HEK293 (cell line): ENCODE measurements around the gene UQCRFS1.

Experiments
- CTCF ChIA-PET: fragments of 350-600 bp; formaldehyde crosslinking; extraction: SDS; loops from one replicate; lab custom pipeline; 2021; ENCODE audit warnings: antibody characterized with exemption; lab: Yijun Ruan, JAX
- POLR2A ChIA-PET: fragments of 300-600 bp; formaldehyde crosslinking; extraction: SDS; loops from one replicate; lab custom pipeline; 2020; ENCODE audit warnings: antibody characterized with exemption, inconsistent platforms; lab: Yijun Ruan, JAX
- H3K27ac ChIP-seq: fragments of 200-500 bp; sonication (Bioruptor generic); 2 replicates; pipeline ENCODE4 v1.5.1; 2014; ENCODE audit warnings: low read depth, low read length, control low read depth, inconsistent platforms; ENCODE audit errors: extremely low read depth
- H3K36me3 ChIP-seq, 2 experiments: fragments of 200-500 bp in 1 of 2; sonication (Bioruptor generic) in 1 of 2; 1 replicate in 1 of 2; 2 replicates in 1 of 2; pipeline ENCODE4 v1.5.1; 2014 to 2017; ENCODE audit warnings: inconsistent platforms in 2 of 2, low read length in 2 of 2; ENCODE audit not compliant: control insufficient read depth in 2 of 2, insufficient read depth in 1 of 2
- H3K4me1 ChIP-seq: fragments of 200-500 bp; sonication (Bioruptor generic); 2 replicates; pipeline ENCODE4 v1.5.1; 2014; ENCODE audit warnings: mild to moderate bottlenecking, low read length, inconsistent platforms; ENCODE audit not compliant: control insufficient read depth, insufficient read depth
- H3K4me3 ChIP-seq: 2 replicates; pipeline ENCODE4 v1.5.1; 2011; ENCODE audit warnings: low read depth, mild to moderate bottlenecking, control low read depth, low read length, moderate library complexity
- H3K9me3 ChIP-seq: fragments of 200-500 bp; sonication (Bioruptor generic); 2 replicates; pipeline ENCODE4 v1.5.1; 2014; ENCODE audit warnings: low read depth, low read length, inconsistent platforms; ENCODE audit not compliant: control insufficient read depth, insufficient read depth
- KLF9 ChIP-seq: fragments of 450-650 bp; formaldehyde crosslinking; IDR thresholded peaks from 2 replicates; pipeline ENCODE4 v1.5.1; 2016; ENCODE audit warnings: missing biosample characterization, missing genetic modification characterization, low read depth
- MZF1 ChIP-seq: fragments of 450-650 bp; formaldehyde crosslinking; IDR thresholded peaks from 2 replicates; pipeline ENCODE4 v1.5.1; 2017; ENCODE audit warnings: missing biosample characterization, missing genetic modification characterization, borderline replicate concordance
- OVOL3 ChIP-seq: fragments of 450-650 bp; formaldehyde crosslinking; IDR thresholded peaks from 2 replicates; pipeline ENCODE4 v1.5.1; 2016; ENCODE audit warnings: missing biosample characterization, missing genetic modification characterization
- REPIN1 ChIP-seq: fragments of 450-650 bp; formaldehyde crosslinking; IDR thresholded peaks from 2 replicates; pipeline ENCODE4 v1.5.1; 2017; ENCODE audit warnings: missing biosample characterization, missing genetic modification characterization, low read depth
- SP7 ChIP-seq: fragments of 450-650 bp; formaldehyde crosslinking; IDR thresholded peaks from 2 replicates; pipeline ENCODE4 v1.5.1; 2016; ENCODE audit warnings: missing biosample characterization, missing genetic modification characterization
- ZBTB7A ChIP-seq: fragments of 450-650 bp; formaldehyde crosslinking; IDR thresholded peaks from 2 replicates; pipeline ENCODE4 v1.5.1; 2016; ENCODE audit warnings: low read depth, missing biosample characterization, missing genetic modification characterization
- ZEB2 ChIP-seq: fragments of 450-650 bp; formaldehyde crosslinking; IDR thresholded peaks from 2 replicates; pipeline ENCODE4 v1.5.1; 2016; ENCODE audit warnings: missing biosample characterization, missing genetic modification characterization
- ZIC2 ChIP-seq: fragments of 450-650 bp; formaldehyde crosslinking; IDR thresholded peaks from 2 replicates; pipeline ENCODE4 v1.5.1; 2016; ENCODE audit warnings: missing biosample characterization, missing genetic modification characterization
- ZNF133 ChIP-seq: fragments of 450-650 bp; formaldehyde crosslinking; IDR thresholded peaks from 2 replicates; pipeline ENCODE4 v1.5.1; 2016; ENCODE audit warnings: missing biosample characterization, missing genetic modification characterization
- ZNF175 ChIP-seq: fragments of 450-650 bp; formaldehyde crosslinking; IDR thresholded peaks from 2 replicates; pipeline ENCODE4 v1.5.1; 2016; ENCODE audit warnings: missing biosample characterization, missing genetic modification characterization
- ZNF416 ChIP-seq: fragments of 450-650 bp; formaldehyde crosslinking; IDR thresholded peaks from 2 replicates; pipeline ENCODE4 v1.5.1; 2016; ENCODE audit warnings: missing biosample characterization, missing genetic modification characterization
- ZNF501 ChIP-seq: fragments of 450-650 bp; formaldehyde crosslinking; IDR thresholded peaks from 2 replicates; pipeline ENCODE4 v1.5.1; 2016; ENCODE audit warnings: missing biosample characterization, missing genetic modification characterization
- ZNF544 ChIP-seq: fragments of 450-650 bp; formaldehyde crosslinking; IDR thresholded peaks from 2 replicates; pipeline ENCODE4 v1.5.0; 2017; ENCODE audit warnings: missing biosample characterization, missing genetic modification characterization
- ZNF768 ChIP-seq: fragments of 450-650 bp; formaldehyde crosslinking; IDR thresholded peaks from 2 replicates; pipeline ENCODE4 v1.5.1; 2018; ENCODE audit warnings: missing biosample characterization, mild to moderate bottlenecking, missing genetic modification characterization
- ZNF830 ChIP-seq: fragments of 450-650 bp; IDR thresholded peaks from 2 replicates; pipeline ENCODE4 v1.5.0; 2018; ENCODE audit warnings: missing biosample characterization, missing genetic modification characterization, low read depth, mild to moderate bottlenecking, moderate library complexity
- ZSCAN23 ChIP-seq: fragments of 450-650 bp; formaldehyde crosslinking; IDR thresholded peaks from 2 replicates; pipeline ENCODE4 v1.5.1; 2016; ENCODE audit warnings: missing biosample characterization, missing genetic modification characterization
- TF ChIP-seq, protein P1 (sequence below): IDR thresholded peaks from 2 replicates; pipeline ENCODE4 v1.6.1; 2011; ENCODE audit warnings: mild to moderate bottlenecking, low read depth, low read length, borderline replicate concordance
- TF ChIP-seq, protein P2 (sequence below): fragments of 450-650 bp; IDR thresholded peaks from 2 replicates; pipeline ENCODE4 v1.5.1; 2018; ENCODE audit warnings: missing biosample characterization, missing genetic modification characterization
- TF ChIP-seq, protein P3 (sequence below): fragments of 450-650 bp; formaldehyde crosslinking; IDR thresholded peaks from 2 replicates; pipeline ENCODE4 v1.5.1; 2017; ENCODE audit warnings: missing biosample characterization, missing genetic modification characterization
- TF ChIP-seq, protein P4 (sequence below): sonication (generic); formaldehyde crosslinking; IDR thresholded peaks from 2 replicates; pipeline ENCODE4 v1.8.1; 2022; ENCODE audit warnings: mild to moderate bottlenecking, moderate library complexity, missing genetic modification reagents
- TF ChIP-seq, protein P5 (sequence below): fragments of 450-650 bp; formaldehyde crosslinking; IDR thresholded peaks from 2 replicates; pipeline ENCODE4 v1.5.1; 2016; ENCODE audit warnings: missing biosample characterization, missing genetic modification characterization

Gene UQCRFS1

DNA sequence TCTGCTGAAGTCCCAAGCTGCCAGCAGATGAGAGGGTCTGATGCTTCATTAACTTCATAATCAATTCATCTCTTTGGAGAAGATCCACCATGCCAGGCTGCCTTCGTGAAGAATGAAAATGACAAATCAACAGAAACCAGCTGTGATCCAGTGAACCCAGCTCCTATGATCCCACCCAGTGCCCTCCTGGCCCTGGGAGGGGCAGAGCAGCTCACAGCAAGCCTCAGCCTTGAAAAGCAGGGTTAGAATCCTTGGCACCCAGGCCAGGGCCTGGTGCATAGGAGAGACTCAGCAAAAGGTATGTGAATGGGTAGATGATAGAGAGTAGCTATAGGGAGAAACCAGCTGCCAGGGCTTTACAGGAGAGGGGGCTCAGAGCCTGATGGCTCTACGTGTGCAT lies 43.6 kb upstream of the UQCRFS1 start:
- Histone ChIP-seq H3K4me1 (no peaks in the 10 kb centered on the region), H3K4me3 (no peak overlapping the region)
- CTCF ChIA-PET, result interaction anchor here (0.6 to 1.3 kb wide), 3 partner anchors 9 to 359 kb away, joined by 3 to 5 read pairs (median 4); no protein-coding TSS in a partner anchor
- TF ChIP-seq ZNF501 (tag by site-specific recombination) (no peak), KLF9 (tag by site-specific recombination) (no peak), ZNF175 (tag by site-specific recombination) (no peak), ZSCAN23 (tag by site-specific recombination) (no peak), SP7 (tag by site-specific recombination) (no peak), OVOL3 (tag by site-specific recombination) (no peak), ZNF544 (tag by site-specific recombination) (no peak)
- TF ChIP-seq, protein P1, sequence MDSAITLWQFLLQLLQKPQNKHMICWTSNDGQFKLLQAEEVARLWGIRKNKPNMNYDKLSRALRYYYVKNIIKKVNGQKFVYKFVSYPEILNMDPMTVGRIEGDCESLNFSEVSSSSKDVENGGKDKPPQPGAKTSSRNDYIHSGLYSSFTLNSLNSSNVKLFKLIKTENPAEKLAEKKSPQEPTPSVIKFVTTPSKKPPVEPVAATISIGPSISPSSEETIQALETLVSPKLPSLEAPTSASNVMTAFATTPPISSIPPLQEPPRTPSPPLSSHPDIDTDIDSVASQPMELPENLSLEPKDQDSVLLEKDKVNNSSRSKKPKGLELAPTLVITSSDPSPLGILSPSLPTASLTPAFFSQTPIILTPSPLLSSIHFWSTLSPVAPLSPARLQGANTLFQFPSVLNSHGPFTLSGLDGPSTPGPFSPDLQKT, result no peak
- TF ChIP-seq, protein P2, sequence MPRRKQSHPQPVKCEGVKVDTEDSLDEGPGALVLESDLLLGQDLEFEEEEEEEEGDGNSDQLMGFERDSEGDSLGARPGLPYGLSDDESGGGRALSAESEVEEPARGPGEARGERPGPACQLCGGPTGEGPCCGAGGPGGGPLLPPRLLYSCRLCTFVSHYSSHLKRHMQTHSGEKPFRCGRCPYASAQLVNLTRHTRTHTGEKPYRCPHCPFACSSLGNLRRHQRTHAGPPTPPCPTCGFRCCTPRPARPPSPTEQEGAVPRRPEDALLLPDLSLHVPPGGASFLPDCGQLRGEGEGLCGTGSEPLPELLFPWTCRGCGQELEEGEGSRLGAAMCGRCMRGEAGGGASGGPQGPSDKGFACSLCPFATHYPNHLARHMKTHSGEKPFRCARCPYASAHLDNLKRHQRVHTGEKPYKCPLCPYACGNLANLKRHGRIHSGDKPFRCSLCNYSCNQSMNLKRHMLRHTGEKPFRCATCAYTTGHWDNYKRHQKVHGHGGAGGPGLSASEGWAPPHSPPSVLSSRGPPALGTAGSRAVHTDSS, result no peak
- TF ChIP-seq, protein P3, sequence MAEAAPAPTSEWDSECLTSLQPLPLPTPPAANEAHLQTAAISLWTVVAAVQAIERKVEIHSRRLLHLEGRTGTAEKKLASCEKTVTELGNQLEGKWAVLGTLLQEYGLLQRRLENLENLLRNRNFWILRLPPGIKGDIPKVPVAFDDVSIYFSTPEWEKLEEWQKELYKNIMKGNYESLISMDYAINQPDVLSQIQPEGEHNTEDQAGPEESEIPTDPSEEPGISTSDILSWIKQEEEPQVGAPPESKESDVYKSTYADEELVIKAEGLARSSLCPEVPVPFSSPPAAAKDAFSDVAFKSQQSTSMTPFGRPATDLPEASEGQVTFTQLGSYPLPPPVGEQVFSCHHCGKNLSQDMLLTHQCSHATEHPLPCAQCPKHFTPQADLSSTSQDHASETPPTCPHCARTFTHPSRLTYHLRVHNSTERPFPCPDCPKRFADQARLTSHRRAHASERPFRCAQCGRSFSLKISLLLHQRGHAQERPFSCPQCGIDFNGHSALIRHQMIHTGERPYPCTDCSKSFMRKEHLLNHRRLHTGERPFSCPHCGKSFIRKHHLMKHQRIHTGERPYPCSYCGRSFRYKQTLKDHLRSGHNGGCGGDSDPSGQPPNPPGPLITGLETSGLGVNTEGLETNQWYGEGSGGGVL, result no peak
- TF ChIP-seq, protein P4, sequence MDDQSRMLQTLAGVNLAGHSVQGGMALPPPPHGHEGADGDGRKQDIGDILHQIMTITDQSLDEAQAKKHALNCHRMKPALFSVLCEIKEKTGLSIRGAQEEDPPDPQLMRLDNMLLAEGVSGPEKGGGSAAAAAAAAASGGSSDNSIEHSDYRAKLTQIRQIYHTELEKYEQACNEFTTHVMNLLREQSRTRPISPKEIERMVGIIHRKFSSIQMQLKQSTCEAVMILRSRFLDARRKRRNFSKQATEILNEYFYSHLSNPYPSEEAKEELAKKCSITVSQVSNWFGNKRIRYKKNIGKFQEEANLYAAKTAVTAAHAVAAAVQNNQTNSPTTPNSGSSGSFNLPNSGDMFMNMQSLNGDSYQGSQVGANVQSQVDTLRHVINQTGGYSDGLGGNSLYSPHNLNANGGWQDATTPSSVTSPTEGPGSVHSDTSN, result no peak
- TF ChIP-seq, all 188 proteins: peak for 0
- H3K9me3 ChIP-seq, result peaks cover 2% of the 10 kb centered on the region; the same call in 1 of the 2 replicates
- no peaks in the 10 kb centered on the region for H3K36me3 ChIP-seq
- POLR2A ChIA-PET, result interaction anchor here (1.1 kb wide), 1 partner anchor 351 kb away, joined by 3 read pairs; no protein-coding TSS in a partner anchor
- H3K27ac ChIP-seq, result no peak overlapping the region

DNA sequence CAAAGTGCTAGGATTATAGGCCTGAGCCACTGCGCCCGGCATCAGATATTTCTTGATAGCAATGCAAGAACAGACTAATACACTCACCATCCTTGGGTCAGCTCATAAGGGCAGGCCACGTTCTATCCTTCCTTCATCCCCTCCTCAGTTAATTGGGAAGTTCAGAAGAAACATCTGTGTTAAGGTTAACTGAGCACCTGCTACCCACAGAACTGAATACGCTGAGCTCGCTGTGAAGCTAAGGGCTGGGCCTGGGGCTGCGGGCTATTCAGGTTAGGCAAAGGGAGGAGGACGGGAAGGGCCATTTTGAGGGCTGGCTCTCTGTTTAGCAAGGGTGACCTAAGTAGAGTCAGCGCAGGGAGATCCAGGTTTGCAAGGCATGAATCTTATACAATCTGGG lies 43.0 kb upstream of the UQCRFS1 start:
- Histone ChIP-seq H3K27ac (no peak overlapping the region), H3K36me3 (no peaks in the 10 kb centered on the region), H3K4me3 (no peak overlapping the region), H3K9me3 (peaks cover 2% of the 10 kb centered on the region; the same call in 1 of the 2 replicates), H3K4me1 (no peaks in the 10 kb centered on the region)
- TF ChIP-seq ZNF416 (no peak), ZNF175 (tag by site-specific recombination) (no peak), ZEB2 (tag by site-specific recombination) (no peak), ZNF830 (tag by site-specific recombination) (no peak), ZNF133 (tag by site-specific recombination) (no peak), ZIC2 (tag by site-specific recombination) (no peak), ZNF768 (tag by site-specific recombination) (no peak), ZBTB7A (no peak), MZF1 (tag by site-specific recombination) (no peak), REPIN1 (tag by site-specific recombination) (no peak)
- TF ChIP-seq, protein P5, sequence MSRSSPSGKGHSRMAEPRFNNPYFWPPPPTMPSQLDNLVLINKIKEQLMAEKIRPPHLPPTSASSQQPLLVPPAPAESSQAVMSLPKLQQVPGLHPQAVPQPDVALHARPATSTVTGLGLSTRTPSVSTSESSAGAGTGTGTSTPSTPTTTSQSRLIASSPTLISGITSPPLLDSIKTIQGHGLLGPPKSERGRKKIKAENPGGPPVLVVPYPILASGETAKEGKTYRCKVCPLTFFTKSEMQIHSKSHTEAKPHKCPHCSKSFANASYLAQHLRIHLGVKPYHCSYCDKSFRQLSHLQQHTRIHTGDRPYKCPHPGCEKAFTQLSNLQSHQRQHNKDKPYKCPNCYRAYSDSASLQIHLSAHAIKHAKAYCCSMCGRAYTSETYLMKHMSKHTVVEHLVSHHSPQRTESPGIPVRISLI (tag by site-specific recombination), result no peak
- TF ChIP-seq, protein P4, result no peak
- POLR2A ChIA-PET, result interaction anchor here (1.1 kb wide), 1 partner anchor 352 kb away, joined by 3 read pairs; no protein-coding TSS in a partner anchor
- CTCF ChIA-PET, result interaction anchor here (0.7 to 6.1 kb wide), 4 partner anchors 7 to 435 kb away, joined by 3 to 60 read pairs (median 3); no protein-coding TSS in a partner anchor
